HUES64 (cell line): ENCODE results near the gene SIGLEC14. TPM values are rescaled to one million over a fixed set of nuclear protein-coding genes. Genes with fewer than 3 reads are reported as not detected.
"Not testable (repeated sequence)": the region's sequence is repeated elsewhere in the genome, so short reads cannot be mapped to it uniquely, and the experiment has no call there.

Experiments used
- H3K27ac ChIP-seq: 2 replicates; pipeline ENCODE4 v1.7.0; 2013; ENCODE audit warnings: low read depth, low read length, inconsistent platforms
- H3K27me3 ChIP-seq: 2 replicates; pipeline ENCODE4 v1.6.1; 2013; ENCODE audit warnings: mild to moderate bottlenecking, low read length; ENCODE audit not compliant: insufficient read depth
- H3K36me3 ChIP-seq: 2 replicates; pipeline ENCODE4 v1.6.1; 2013; ENCODE audit warnings: mild to moderate bottlenecking, low read length; ENCODE audit not compliant: insufficient read depth
- H3K4me1 ChIP-seq: 2 replicates; pipeline ENCODE4 v1.6.1; 2013; ENCODE audit warnings: mild to moderate bottlenecking, low read length, moderate library complexity; ENCODE audit not compliant: insufficient read depth
- H3K4me3 ChIP-seq: 2 replicates; pipeline ENCODE4 v1.5.1; 2013; ENCODE audit warnings: mild to moderate bottlenecking, low read length, moderate library complexity
- H3K9ac ChIP-seq: 2 replicates; pipeline ENCODE4 v1.6.1; 2013; ENCODE audit warnings: mild to moderate bottlenecking, low read depth, low read length
- H3K9me3 ChIP-seq: 2 replicates; pipeline ENCODE4 v1.6.1; 2013; ENCODE audit warnings: low read depth, low read length; ENCODE audit not compliant: insufficient read depth
- WGBS: fragments of 150-250, 120-280 bp; methylation state at CpG from one replicate; pipeline ENCODE4 v1.1.7; 2013; ENCODE audit warnings: missing lambda C conversion rate; 5-methylcytosine and 5-hydroxymethylcytosine counted together
- polyA plus RNA-seq, 2 experiments: library from polyadenylated mRNA; stranded (reverse); fragments of 50-300 nt; gene quantifications; one replicate each; pipeline ENCODE4 v1.2.3, GENCODE V29; 2013

SIGLEC14 gene
- not detected for polyA plus RNA-seq (2013, experiment 1 of 2)
- not detected for polyA plus RNA-seq (2013, experiment 2 of 2)

GRCh38 chr19:51646730-51647129 lies at the start of gene SIGLEC14:
Gene SIGLEC14 (minus strand): TSS chr19:51646825. CDS start chr19:51646759, 66 bp downstream.
- not testable (repeated sequence) for H3K4me3 ChIP-seq, H3K4me1 ChIP-seq, H3K9ac ChIP-seq, H3K36me3 ChIP-seq, H3K27ac ChIP-seq, H3K9me3 ChIP-seq, H3K27me3 ChIP-seq
- 87% methylated on average over 6 of the region's 10 CpGs for WGBS

- no peaks in the 10 kb centered on the region for H3K27me3 ChIP-seq
- no peak overlapping the region for H3K27ac ChIP-seq
- H3K9me3 ChIP-seq = no peaks in the 10 kb centered on the region
- H3K4me3 ChIP-seq = no peak overlapping the region
- WGBS = 93% methylated on average over 14 of the region's 14 CpGs
- H3K9ac ChIP-seq = no peak overlapping the region
- H3K4me1 ChIP-seq = peaks cover 9% of the 10 kb centered on the region; the same call in 1 of the 2 replicates
- H3K36me3 ChIP-seq = peaks cover 39% of the 10 kb centered on the region
Observed at GRCh38 chr19:51695702-51696315, 49.2 kb upstream of the SIGLEC14 start.

- no peaks in the 10 kb centered on the region for H3K9me3 ChIP-seq
- H3K27me3 ChIP-seq = no peaks in the 10 kb centered on the region
- 96% methylated on average over 9 of the region's 9 CpGs for WGBS
- peaks cover 9% of the 10 kb centered on the region; the same call in 1 of the 2 replicates for H3K4me1 ChIP-seq
- H3K36me3 ChIP-seq = peaks cover 39% of the 10 kb centered on the region
- no peak overlapping the region for H3K27ac ChIP-seq
- H3K9ac ChIP-seq = no peak overlapping the region
- no peak overlapping the region for H3K4me3 ChIP-seq
Observed at GRCh38 chr19:51695088-51695487, 48.5 kb upstream of the SIGLEC14 start.

GRCh38 chr19:51694318-51695085 lies 47.9 kb upstream of the SIGLEC14 start:
- WGBS = 90% methylated on average over 8 of the region's 10 CpGs
- no peaks in the 10 kb centered on the region for H3K9me3 ChIP-seq
- H3K36me3 ChIP-seq = peaks cover 36% of the 10 kb centered on the region
- no peak overlapping the region for H3K9ac ChIP-seq
- no peak overlapping the region for H3K4me3 ChIP-seq
- peaks cover 9% of the 10 kb centered on the region; the same call in 1 of the 2 replicates for H3K4me1 ChIP-seq
- no peaks in the 10 kb centered on the region for H3K27me3 ChIP-seq
- H3K27ac ChIP-seq = no peak overlapping the region

- Histone ChIP-seq H3K9me3 (no peaks in the 10 kb centered on the region), H3K36me3 (peaks cover 29% of the 10 kb centered on the region; the same call in 1 of the 2 replicates), H3K9ac (no peak overlapping the region), H3K27me3 (no peaks in the 10 kb centered on the region), H3K4me3 (no peak overlapping the region), H3K27ac (no peak overlapping the region), H3K4me1 (peaks cover 9% of the 10 kb centered on the region; the same call in 1 of the 2 replicates)
- WGBS = 91% methylated on average over 2 of the region's 2 CpGs
Observed at GRCh38 chr19:51693819-51694218, 47.2 kb upstream of the SIGLEC14 start.

- Histone ChIP-seq H3K36me3 (peaks cover 24% of the 10 kb centered on the region; the same call in 1 of the 2 replicates), H3K27me3 (no peaks in the 10 kb centered on the region), H3K9ac (no peak within 1 kb of the TSS), H3K4me3 (peak within 1 kb of the TSS; percentile 88; the same call in 1 of the 2 replicates), H3K9me3 (no peaks in the 10 kb centered on the region), H3K4me1 (peaks cover 9% of the 10 kb centered on the region; the same call in 1 of the 2 replicates), H3K27ac (no peak within 1 kb of the TSS)
- WGBS = 91% methylated on average over 8 of the region's 8 CpGs
Observed at GRCh38 chr19:51693260-51693659, 46.6 kb upstream of the SIGLEC14 start, which contains the start of gene SPACA6. Gene SPACA6 (plus strand): TSS chr19:51693330. CDS start chr19:51693527, 197 bp downstream.

- Histone ChIP-seq H3K36me3 (peaks cover 17% of the 10 kb centered on the region; the same call in 1 of the 2 replicates), H3K9ac (no peak overlapping the region), H3K27ac (no peak overlapping the region), H3K9me3 (no peaks in the 10 kb centered on the region), H3K4me1 (peaks cover 11% of the 10 kb centered on the region), H3K4me3 (0 out of 2 replicates have a peak overlapping the region, but pooled peaks have one; percentile 88), H3K27me3 (no peaks in the 10 kb centered on the region)
- WGBS = 88% methylated on average over 18 of the region's 18 CpGs
Observed at GRCh38 chr19:51692468-51692867, 45.8 kb upstream of the SIGLEC14 start.

GRCh38 chr19:51691584-51692428 lies 45.2 kb upstream of the SIGLEC14 start:
- no peaks in the 10 kb centered on the region for H3K9me3 ChIP-seq
- H3K27me3 ChIP-seq = no peaks in the 10 kb centered on the region
- no peak overlapping the region for H3K27ac ChIP-seq
- H3K9ac ChIP-seq = no peak overlapping the region; the same call in 1 of the 2 replicates
- WGBS = 31% methylated on average over 12 of the region's 12 CpGs
- peaks cover 14% of the 10 kb centered on the region; the same call in 1 of the 2 replicates for H3K36me3 ChIP-seq
- peaks cover 17% of the 10 kb centered on the region for H3K4me1 ChIP-seq
- peak overlapping the region; percentile 88 for H3K4me3 ChIP-seq

- H3K27me3 ChIP-seq = no peaks in the 10 kb centered on the region
- peak overlapping the region; percentile 88 for H3K4me3 ChIP-seq
- no peak overlapping the region; the same call in 1 of the 2 replicates for H3K9ac ChIP-seq
- H3K4me1 ChIP-seq = peaks cover 17% of the 10 kb centered on the region
- 6% methylated on average over 7 of the region's 9 CpGs for WGBS
- H3K9me3 ChIP-seq = no peaks in the 10 kb centered on the region
- H3K27ac ChIP-seq = peak overlapping the region; percentile 91
- H3K36me3 ChIP-seq = peaks cover 9% of the 10 kb centered on the region; the same call in 1 of the 2 replicates
Observed at GRCh38 chr19:51691074-51691583, 44.5 kb upstream of the SIGLEC14 start.

GRCh38 chr19:51690454-51691073 lies 43.9 kb upstream of the SIGLEC14 start:
- Histone ChIP-seq H3K4me3 (peak overlapping the region; percentile 88), H3K9ac (peak overlapping the region; percentile 85), H3K36me3 (peaks cover 9% of the 10 kb centered on the region; the same call in 1 of the 2 replicates), H3K27me3 (no peaks in the 10 kb centered on the region), H3K4me1 (peaks cover 17% of the 10 kb centered on the region), H3K9me3 (no peaks in the 10 kb centered on the region), H3K27ac (peak overlapping the region; percentile 91)
- 0% methylated on average over 8 of the region's 21 CpGs for WGBS
